Adipocyte (in vitro differentiated cells): ENCODE measurements around the gene BCAT1.
A peak's percentile ranks its signal among the peaks of the same experiment; 100 is the strongest.
"Not testable (repeated sequence)": the region's sequence is repeated elsewhere in the genome, so short reads cannot be mapped to it uniquely, and the experiment has no call there.

Experiments
- DNase-seq: peaks from one replicate; pipeline ENCODE4 v3.0.0-alpha.2; 2015; ENCODE audit warnings: low read depth
- H3K27me3 ChIP-seq: replicated peaks from 2 replicates; pipeline ENCODE4 v1.7.0; 2013; ENCODE audit warnings: mild to moderate bottlenecking, low read length, moderate library complexity; ENCODE audit not compliant: control insufficient read depth, insufficient read depth
- H3K36me3 ChIP-seq: 2 replicates; pipeline ENCODE4 v1.7.0; 2013; ENCODE audit warnings: low read length, mild to moderate bottlenecking, moderate library complexity; ENCODE audit not compliant: control insufficient read depth, insufficient read depth, severe bottlenecking
- H3K4me1 ChIP-seq: 2 replicates; pipeline ENCODE4 v1.7.0; 2013; ENCODE audit warnings: mild to moderate bottlenecking, low read length, moderate library complexity; ENCODE audit not compliant: control insufficient read depth, insufficient read depth
- H3K4me3 ChIP-seq: 2 replicates; pipeline ENCODE4 v1.7.0; 2013; ENCODE audit warnings: mild to moderate bottlenecking, low read length, moderate library complexity
- H3K9ac ChIP-seq: 2 replicates; pipeline ENCODE4 v1.7.0; 2013; ENCODE audit warnings: mild to moderate bottlenecking, low read length, moderate library complexity
- H3K9me3 ChIP-seq: 2 replicates; pipeline ENCODE4 v1.7.0; 2013; ENCODE audit warnings: mild to moderate bottlenecking, low read length, moderate library complexity; ENCODE audit not compliant: control insufficient read depth

The BCAT1 gene

DNA sequence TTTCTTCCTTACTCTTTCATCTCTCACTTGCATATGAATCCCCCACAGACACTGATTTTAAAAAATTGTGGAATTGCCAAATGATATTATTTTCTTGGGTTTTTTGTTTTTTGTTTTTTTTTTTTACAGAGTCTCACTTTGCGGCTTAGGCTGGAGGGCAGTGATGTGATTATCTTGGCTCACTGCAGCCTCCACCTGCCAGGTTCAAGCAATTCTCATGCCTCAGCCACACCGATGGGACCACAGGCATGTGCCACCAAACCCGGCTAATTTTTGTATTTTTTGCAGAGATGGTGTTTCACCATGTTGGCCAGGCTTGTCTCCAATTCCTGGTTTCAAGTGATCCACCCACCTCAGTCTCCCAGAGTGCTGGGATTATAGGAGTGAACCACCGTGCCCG lies 68.2 kb downstream of the BCAT1 start:
- Histone ChIP-seq H3K9ac (no peak overlapping the region), H3K4me1 (peaks cover 9% of the 10 kb centered on the region), H3K36me3 (peaks cover 19% of the 10 kb centered on the region), H3K27me3 (no peaks in the 10 kb centered on the region), H3K4me3 (no peak overlapping the region), H3K9me3 (no peaks in the 10 kb centered on the region)
- no peak for DNase-seq

DNA sequence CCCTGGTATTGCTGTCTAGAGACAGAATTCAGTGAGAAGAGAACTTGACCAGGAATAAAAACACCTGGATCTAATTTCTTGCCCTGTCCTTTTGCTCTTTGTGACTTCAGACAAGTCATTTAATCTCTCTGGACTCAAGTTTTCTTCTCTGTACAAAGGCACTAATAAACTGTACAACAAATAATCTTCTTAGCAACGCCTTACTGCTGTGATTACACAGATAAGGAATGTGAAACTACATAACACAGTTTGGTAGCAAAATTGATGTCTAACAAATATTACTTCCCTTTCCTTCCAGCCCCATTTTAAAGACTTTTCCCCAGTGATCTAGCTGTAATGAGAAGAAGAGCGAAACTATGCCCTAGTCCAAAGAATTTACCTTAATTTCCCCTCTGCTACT lies 69.3 kb downstream of the BCAT1 start:
- no peak for DNase-seq
- Histone ChIP-seq H3K4me3 (no peak overlapping the region), H3K9ac (no peak overlapping the region), H3K9me3 (no peaks in the 10 kb centered on the region), H3K36me3 (peaks cover 27% of the 10 kb centered on the region), H3K4me1 (peaks cover 9% of the 10 kb centered on the region), H3K27me3 (no peaks in the 10 kb centered on the region)

DNA sequence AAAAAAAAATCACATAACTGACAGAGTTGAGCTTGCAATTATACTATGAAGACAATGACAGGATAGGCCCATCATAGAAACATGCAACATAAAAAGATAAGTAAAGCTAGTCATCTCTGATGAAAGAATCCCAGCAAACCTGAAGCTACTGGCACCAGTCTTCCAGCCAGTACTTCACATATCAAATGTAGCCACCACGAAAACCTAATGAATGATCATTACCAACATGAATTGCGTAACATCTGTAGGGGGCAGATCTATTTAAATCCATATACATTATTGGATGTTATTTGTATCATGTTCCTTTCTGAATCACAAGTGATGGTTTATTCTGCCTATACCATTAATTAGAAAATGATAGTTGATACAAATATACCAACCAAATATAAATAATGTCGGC lies 73.9 kb downstream of the BCAT1 start:
- no peak overlapping the region for H3K9ac ChIP-seq
- peaks cover 49% of the 10 kb centered on the region for H3K36me3 ChIP-seq
- H3K9me3 ChIP-seq, result no peaks in the 10 kb centered on the region
- no peak for DNase-seq
- H3K27me3 ChIP-seq, result no peaks in the 10 kb centered on the region
- H3K4me3 ChIP-seq, result no peak overlapping the region
- peaks cover 8% of the 10 kb centered on the region for H3K4me1 ChIP-seq

DNA sequence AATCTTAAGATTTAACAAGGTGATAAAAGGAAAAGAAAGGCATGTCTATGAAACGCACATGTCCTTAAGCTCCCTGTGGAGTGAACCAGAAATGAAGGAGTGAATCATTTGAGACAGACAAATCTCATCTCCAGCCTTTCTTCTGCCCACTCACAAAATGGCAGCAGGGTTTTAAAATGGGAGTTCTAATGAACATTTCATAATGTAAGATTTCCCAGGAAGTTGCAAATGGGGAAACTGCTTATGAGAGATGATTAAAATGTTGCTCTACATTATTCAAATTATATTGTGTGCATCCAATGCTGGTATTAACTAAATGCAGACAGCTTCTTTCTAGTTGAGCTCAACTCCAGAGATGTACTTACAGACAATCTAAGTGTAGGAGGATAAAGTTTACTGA lies 76.7 kb downstream of the BCAT1 start:
- Histone ChIP-seq H3K4me3 (no peak overlapping the region), H3K9me3 (no peaks in the 10 kb centered on the region), H3K9ac (no peak overlapping the region), H3K27me3 (no peaks in the 10 kb centered on the region), H3K36me3 (peaks cover 36% of the 10 kb centered on the region), H3K4me1 (no peaks in the 10 kb centered on the region)
- no peak for DNase-seq

DNA sequence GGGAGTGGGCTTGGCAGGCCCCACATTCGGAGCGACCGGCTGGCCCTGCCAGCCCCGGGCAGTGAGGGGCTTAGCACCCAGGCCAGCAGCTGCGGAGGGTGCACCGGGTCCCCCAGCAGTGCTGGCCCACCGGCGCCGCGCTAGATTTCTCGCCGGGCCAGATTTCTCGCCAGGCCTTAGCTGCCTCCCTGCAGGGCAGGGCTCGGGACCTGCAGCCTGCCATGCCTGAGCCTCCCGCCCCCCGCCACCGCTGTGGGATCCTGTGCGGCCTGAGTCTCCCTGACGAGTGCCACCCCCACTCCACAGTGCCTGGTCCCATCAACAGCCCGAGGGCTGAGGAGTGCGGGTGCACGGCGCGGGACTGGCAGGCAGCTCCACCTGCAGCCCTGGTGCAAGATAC lies 82.8 kb downstream of the BCAT1 start:
- H3K4me3 ChIP-seq, DNase-seq, H3K4me1 ChIP-seq, H3K9ac ChIP-seq, H3K9me3 ChIP-seq, H3K27me3 ChIP-seq, H3K36me3 ChIP-seq: not testable (repeated sequence)

DNA sequence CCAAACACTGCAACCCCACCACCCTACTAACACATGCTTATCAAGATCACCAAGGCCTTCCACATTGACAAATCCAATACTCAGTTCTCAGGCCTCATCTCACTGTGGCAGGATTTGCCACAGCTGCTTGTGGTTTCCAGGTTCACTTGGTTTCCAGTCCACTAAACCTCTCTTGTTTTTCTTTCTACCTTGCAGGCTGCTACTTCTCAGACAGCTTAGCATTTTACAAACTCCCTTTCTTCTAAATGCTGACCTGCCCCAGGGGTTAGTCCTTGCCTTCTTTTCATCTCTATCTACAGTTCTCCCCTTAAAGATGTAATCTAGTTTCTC lies 84.1 kb downstream of the BCAT1 start:
- peaks cover 3% of the 10 kb centered on the region for H3K36me3 ChIP-seq
- H3K4me1 ChIP-seq, result peaks cover 5% of the 10 kb centered on the region
- no peaks in the 10 kb centered on the region for H3K9me3 ChIP-seq
- H3K27me3 ChIP-seq, result no peaks in the 10 kb centered on the region
- H3K4me3 ChIP-seq, result no peak overlapping the region
- DNase-seq, result peak; percentile 32
- H3K9ac ChIP-seq, result no peak overlapping the region

DNA sequence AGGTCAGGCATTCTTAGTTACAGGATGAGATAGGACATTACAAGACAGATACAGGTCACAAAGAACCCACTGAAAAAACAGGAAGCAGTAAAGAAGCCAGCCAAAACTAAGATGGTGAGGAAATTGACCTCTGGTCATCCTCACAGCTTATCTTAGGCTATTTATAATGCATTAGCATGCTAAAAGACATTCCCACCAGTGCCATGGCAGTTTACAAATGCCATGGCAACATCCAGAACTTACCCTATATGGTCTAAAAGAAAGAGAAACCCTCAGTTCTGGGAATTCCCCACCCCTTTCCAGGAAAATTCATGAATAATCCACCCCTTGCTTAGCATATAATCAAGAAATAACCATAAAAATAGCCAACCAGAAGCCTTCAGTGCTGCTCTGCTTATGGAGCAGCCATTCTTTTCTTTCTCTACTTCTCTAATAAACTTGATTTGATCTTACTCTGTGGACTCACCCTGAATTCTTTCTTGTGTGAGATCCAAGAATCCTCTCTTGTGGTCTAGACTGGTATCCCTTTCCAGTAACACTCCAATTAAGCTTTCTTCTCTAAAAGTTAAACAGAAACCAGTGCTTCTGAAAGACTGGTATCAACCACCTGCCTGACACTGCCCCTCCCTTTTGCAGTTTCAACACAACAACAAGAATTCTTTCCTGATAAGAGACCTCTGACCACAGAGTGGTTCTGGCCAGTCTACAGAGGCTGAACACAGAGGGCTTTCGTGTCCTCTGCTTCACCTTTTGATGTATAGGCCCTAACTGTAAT lies 86.9 kb downstream of the BCAT1 start:
- Histone ChIP-seq H3K27me3 (no peaks in the 10 kb centered on the region), H3K4me1 (peaks cover 5% of the 10 kb centered on the region), H3K36me3 (peaks cover 1% of the 10 kb centered on the region), H3K4me3 (no peak overlapping the region), H3K9me3 (peaks cover 5% of the 10 kb centered on the region), H3K9ac (no peak overlapping the region)
- DNase-seq, result no peak

DNA sequence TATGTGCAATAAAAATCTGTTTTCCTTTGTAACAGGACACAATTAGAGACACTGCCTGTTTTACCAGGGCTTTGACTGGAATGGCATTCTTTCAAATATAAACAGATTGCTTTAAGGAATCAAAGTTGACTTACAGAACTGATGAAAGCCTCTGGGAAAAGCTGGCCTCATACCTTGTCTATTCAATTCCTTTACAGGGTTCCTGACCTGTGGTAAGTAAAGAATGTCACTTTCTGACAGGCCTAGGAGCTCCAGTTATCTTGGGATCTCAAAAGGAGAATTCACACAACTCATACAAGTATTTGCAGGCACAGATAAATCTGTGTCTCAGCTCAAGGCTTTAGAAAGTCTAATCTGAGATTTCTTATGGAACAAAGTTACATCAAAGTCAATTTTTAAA lies 88.4 kb downstream of the BCAT1 start:
- H3K27me3 ChIP-seq, result no peaks in the 10 kb centered on the region

DNA sequence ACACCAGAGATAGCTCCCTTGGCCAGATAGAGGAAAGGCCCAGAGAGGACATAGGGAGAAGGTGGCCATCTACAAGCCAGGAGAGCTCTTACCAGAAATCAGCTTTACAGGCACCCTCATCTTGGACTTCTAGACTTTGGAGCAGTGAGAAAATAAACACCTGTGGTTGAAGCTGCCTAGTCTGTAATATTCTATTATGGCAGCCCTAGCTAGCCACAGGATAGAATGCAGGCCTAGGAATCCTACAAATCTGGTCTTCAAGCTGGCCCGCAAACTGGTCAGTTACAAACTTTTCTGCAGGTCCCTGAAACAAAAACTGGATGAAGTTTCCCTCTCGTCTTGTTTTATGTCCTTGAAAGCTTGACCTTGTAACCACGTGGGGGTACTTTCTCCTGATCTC lies 92.4 kb downstream of the BCAT1 start:
- peaks cover 5% of the 10 kb centered on the region for H3K9me3 ChIP-seq
- H3K36me3 ChIP-seq, result no peaks in the 10 kb centered on the region

More for the DNA sequence above, 88.4 kb downstream of the BCAT1 start:
- no peak overlapping the region for H3K9ac ChIP-seq
- peaks cover 10% of the 10 kb centered on the region for H3K4me1 ChIP-seq
- peaks cover 5% of the 10 kb centered on the region for H3K9me3 ChIP-seq
- DNase-seq, result peak; percentile 33
- no peak overlapping the region for H3K4me3 ChIP-seq
- no peaks in the 10 kb centered on the region for H3K36me3 ChIP-seq

DNA sequence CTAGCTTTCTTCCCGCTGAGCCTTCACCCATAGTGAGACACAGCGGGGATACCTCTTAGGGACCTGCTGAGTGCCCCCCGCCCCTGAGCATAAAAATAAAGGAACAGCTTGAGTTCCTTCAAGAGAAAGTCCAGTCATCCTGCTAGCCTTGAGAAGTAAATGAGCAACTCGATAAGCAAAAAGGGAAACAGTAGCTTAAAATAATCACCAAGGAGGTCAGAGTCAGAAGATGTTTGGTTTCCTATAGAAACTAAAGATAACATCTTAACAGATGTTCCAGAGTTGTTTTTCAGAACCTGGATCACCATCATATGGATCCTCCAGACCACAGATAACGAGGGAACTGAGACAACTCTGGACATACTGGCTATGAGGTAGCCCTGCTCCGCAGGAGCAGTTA lies 94.0 kb downstream of the BCAT1 start:
- Histone ChIP-seq H3K27me3 (no peaks in the 10 kb centered on the region), H3K36me3 (no peaks in the 10 kb centered on the region), H3K4me3 (no peak overlapping the region), H3K4me1 (peaks cover 5% of the 10 kb centered on the region), H3K9me3 (peaks cover 5% of the 10 kb centered on the region), H3K9ac (no peak overlapping the region)
- no peak for DNase-seq

More for the DNA sequence above, 92.4 kb downstream of the BCAT1 start:
- H3K9ac ChIP-seq, result no peak overlapping the region
- no peaks in the 10 kb centered on the region for H3K27me3 ChIP-seq
- DNase-seq, result no peak
- H3K4me3 ChIP-seq, result no peak overlapping the region
- H3K4me1 ChIP-seq, result peaks cover 5% of the 10 kb centered on the region

DNA sequence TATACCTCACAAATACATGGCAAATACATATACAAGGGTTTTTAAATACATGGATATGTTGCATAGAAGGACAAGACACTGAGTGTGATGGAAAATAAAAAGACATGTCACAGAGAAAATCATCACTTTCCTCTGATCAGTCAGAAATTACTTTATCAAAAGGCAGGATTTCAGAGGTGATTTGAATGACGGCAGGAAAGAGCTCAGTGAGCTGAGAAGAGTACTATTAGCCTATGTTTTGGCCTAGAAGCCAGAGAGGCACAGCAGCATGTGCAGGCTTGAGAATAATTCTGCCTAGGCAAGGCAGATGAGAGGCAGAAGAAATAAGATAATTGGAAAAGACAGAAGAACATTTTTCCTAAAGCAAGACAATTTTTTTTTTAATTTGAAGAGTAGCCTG lies 94.9 kb downstream of the BCAT1 start:
- no peaks in the 10 kb centered on the region for H3K36me3 ChIP-seq
- H3K9me3 ChIP-seq, result peaks cover 5% of the 10 kb centered on the region
- peaks cover 5% of the 10 kb centered on the region for H3K4me1 ChIP-seq
- no peak overlapping the region for H3K9ac ChIP-seq
- H3K4me3 ChIP-seq, result no peak overlapping the region
- no peaks in the 10 kb centered on the region for H3K27me3 ChIP-seq
- no peak for DNase-seq

DNA sequence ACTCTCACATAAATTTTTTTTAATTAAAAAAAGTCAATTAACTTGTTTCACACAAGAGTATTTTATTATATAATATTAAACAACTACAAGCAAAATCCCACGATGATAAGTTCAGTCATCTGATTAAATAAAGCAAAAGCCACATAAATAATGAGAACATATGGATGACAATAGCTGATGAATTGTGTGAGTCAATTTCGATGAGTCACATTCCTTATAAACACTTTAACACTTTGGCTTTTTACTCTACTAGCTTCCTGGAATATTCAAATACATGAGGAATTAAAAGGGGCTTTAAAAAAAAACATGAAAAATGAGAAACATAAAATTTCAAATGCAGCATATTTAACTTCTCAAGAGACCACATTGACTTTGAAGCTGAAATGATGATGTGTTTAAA lies 95.3 kb downstream of the BCAT1 start:
- Histone ChIP-seq H3K27me3 (no peaks in the 10 kb centered on the region), H3K36me3 (peaks cover 4% of the 10 kb centered on the region), H3K4me1 (peaks cover 5% of the 10 kb centered on the region), H3K4me3 (no peak overlapping the region), H3K9me3 (peaks cover 5% of the 10 kb centered on the region), H3K9ac (no peak overlapping the region)
- DNase-seq, result no peak
